GM19324 (cell line): ENCODE measurements around the gene STARD7.
"Not testable (repeated sequence)": the region's sequence is repeated elsewhere in the genome, so short reads cannot be mapped to it uniquely, and the experiment has no call there.

Experiments used
- ATAC-seq: cut with Tn5 transposase; IDR thresholded peaks from one replicate; pipeline ENCODE4 v1.9.1; 2021; ENCODE audit warnings: mild to moderate bottlenecking, moderate library complexity; ENCODE audit not compliant: unreplicated experiment, low FRiP score

STARD7 gene

DNA sequence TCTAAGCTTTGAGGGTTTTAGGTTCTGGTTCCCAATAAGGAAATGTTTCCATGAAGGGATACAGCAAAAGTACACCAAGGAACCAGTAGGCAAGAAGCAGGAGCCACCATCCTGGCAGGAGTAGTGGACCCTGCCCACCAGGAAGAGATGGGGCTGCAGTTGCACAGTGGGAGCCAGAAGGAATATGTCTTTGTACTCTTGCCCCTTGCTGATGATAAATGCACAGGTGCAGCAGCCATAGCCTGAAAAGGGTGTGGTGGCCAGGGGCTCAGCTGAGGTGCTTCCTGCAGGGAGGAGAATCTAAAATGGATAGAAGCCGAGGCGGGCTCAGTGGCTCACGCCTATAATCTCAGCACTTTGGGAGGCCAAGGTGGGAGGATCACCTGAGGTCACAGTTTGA is 29.6 kb upstream of the STARD7 start:
- ATAC-seq, result no peak

DNA sequence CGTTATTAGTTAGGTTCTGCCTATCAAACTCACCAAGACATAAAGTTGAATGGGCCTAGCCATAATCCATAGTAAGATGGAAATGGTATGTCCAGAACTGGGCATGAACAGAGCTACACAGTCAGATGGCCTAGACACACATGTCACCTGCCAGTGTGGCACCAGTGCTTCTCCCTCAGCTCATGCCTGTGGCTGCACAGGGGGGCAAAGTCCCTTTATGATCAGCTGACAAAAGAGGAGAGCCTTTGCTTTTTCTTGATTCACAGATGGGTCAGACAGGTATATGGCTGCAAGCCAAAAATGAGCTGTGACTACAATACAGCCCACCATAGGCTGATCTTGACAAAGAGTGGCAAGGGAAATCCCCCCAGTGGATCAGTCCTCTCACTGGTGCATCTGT is 28.3 kb upstream of the STARD7 start:
- ATAC-seq, result no peak

DNA sequence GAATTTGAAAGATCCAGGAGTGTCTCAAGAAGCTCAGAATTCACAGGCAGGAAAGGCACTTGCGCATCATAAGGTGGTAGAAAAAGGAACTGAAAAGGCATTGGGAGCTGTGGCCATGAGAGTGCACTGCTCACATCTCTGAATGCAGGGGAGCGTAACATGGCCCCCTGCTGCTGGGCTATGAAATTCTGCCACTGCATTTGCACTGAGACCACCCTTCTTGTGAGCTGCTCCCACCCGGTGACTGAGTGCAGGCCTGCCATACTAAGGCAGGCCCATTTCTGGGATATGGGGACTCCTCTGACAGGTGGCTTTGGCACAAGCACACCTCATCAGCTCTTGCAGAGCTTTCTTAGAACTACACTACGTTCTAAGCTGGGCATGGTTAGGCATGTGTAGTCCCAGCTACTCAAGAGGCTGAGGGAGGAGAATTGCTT is 25.3 kb upstream of the STARD7 start:
- ATAC-seq, result peak; percentile 89

DNA sequence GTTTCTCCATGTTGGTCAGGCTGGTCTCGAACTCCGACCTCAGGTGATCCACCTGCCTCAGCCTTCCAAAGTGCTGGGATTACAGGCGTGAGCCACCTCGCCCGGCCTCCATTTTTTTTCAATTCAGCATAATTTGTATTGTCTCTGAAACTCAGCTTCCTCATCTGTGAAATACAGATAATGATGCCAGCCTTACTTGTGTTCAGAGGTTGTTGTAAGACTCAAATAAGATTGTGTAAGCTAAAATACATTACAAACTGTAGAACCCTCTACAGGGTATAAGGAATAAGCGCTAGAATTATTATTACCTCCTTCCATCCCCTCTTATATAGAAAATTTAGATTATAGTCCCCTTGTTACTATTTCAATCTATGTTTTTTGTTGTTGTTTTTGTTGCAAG is 24.8 kb upstream of the STARD7 start:
- ATAC-seq, result no peak

DNA sequence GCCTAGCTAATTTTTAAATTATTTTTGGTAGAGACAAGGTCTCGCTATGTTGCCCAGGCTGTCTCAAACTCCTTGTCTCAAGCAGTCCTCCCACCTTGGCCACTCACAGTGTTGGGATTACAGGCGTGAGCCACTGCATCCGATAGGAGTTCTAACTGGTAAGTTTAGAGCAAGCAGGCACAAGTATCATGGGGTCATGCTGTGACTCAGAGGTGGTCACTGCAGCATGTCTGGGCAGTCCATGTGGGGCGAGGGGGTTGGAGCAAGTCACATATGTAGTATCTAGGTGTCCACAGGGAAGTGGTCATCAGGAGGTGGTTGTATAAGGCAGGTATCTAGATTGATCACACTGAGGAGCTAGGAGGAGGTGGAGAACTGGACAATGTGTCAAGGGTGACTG is 22.7 kb upstream of the STARD7 start:
- no peak for ATAC-seq

DNA sequence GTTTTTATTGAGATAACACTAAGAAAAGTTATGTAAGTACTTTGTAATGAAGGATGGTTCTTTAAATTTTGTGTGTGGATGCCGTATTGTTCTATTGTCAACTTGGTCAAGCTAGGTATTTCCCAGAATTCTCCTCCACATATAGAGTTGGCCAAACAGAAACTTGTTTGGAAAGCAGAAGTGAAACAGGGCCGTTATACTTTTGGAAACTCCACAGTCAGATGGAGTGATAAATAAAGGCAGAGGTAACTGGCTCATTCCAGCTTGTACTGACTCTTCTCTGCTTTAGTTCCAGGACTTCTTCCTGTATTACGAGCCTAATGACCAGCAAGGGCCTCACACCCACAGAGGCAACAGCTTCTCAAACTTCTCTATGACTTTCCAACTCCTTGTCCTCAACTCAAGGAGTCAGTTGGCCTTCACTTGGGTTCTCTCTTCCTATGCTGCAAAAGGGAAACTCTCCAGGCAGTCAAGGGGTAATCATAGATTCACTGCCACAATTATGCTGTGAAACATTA is 16.4 kb upstream of the STARD7 start:
- peak; percentile 56 for ATAC-seq

DNA sequence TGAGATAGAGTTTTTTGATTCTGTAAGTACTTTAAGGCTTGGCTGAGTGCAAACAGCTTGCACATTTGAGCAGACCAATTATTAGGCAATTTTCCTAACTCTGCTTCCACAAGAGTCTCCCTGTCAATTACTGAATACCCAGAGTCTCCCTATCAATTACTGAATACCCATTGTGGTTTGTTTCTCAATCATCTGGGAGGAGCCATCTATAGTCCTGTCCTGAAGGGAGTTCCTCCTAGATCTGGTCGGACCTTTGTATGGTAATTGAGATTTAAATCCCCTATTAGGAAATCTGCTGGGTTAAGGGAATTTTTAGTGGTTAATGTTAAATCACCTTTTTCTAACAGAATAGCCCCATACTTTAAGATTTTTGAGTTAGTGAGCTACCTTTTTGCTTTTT is 12.5 kb upstream of the STARD7 start:
- not testable (repeated sequence) for ATAC-seq

DNA sequence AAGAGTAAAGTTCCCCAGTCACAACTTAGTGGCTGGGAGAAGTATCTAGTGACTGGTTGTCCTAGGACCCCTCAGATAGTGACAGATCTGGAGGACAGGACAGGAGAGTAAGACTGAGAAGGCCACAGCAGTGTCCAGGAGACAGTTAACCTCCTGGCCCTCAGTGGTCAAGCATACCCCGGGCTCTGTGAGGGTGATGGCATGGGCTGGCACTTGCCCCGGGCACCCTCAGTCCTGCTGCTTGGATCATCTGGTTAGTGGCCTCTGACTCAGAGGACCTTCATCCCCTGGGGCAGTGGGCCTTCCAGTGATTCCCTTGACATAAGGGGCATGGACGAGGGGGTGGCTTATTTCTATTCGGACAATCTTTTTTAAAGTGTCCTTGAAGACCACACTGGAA is 11.3 kb upstream of the STARD7 start:
- not testable (repeated sequence) for ATAC-seq

DNA sequence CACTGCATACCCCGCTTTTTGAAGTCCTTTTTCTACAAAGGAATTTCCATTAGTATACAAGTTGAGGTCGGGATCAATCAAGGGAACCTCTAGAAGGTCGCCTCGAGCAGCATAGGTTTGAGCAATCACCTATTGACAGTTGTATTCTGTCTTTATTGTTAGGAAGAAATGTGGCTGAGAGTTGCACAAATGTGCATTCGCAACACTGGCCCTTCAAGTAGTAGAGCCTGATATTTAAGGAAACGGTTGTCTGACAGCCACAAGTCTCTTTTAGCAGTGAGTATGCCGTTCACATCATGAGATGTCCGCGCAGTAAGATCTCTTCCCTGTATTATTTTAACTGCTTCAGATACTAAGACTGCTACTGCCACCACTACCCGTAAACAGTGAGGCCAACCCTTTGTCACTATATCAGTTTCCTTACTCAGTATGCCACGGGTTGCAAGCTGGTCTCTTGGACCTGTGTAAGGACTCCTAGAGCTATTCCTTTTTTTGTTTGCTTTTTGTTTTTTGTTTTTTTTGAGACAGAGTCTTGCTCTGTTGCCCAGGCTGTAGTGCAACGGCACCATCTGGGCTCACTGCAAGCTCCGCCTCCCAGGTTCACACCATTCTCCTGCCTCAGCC is 10.0 kb upstream of the STARD7 start:
- ATAC-seq, result no peak

DNA sequence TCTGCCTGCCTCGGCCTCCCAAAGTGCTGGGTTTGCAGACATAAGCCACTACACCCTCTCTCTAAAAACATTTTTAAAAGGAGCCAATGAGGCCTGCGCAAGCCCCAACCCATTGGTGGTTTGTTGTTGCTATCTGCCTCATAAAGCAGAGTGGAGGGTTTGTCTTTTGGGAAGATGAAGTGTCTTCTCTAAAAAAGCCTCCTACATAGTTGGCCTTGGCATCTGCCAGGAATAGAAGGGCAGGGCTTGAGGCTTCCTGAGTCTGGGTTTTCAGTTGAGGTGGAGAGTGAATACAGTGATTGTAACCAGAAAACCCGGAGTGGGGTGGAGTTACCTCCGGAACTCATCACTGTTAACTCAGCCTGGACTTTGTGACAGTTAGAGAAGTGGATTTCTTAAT is 5.9 kb upstream of the STARD7 start:
- ATAC-seq, result no peak

DNA sequence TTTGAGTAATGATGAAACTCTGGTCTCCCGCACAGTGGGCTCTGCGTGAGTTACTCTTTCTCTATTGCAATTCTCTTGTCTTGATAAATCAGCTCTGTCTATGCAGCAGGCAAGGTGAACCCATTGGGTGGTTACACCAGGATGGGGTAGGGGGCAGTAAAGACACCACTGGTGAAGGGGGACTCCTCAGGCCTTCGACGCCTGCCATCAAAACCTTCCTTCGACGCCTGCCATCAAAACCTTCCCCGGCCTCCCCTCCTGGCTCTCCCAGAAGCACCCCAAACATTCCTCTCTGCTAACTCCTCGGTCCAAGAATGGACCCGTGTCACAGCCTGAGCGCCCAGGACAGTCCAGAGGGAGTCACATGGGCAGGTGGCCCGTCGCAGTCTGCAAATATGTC is 4.8 kb upstream of the STARD7 start:
- no peak for ATAC-seq

DNA sequence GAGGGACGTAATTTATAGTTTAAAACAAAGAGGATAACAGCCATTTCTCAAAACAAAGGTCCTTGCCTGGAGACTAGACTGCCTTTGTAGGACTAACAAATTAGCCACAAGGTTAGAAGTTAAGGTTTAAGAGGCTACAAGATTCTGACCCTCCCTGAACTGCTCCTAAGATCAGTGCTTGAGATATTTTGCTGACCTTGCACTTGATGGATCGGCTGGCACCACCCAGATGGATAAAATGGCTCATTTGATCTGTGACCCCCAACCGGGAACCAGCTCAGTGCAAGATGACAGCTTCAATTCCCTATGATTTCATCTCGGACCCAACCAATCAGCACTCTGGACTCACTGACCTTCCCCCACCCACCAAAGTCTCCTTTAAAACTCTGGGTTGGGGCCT is 3.7 kb upstream of the STARD7 start:
- no peak for ATAC-seq

DNA sequence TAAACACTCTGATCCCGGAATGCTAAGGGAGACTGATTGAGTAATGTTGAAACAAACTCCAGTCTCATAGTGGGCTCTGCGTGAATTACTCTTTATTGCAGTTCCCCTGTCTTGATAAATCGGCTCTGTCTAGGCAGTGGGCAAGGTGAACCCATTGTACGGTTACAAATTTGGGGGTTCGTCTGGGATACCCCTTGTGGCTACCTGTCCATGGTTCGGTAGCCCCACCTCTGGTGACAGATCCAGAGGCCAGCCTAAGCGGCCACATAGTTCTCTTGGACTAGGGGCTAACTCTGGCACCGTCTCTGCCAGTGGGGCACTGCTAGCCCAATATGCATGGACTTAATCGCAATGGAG is 1.1 kb upstream of the STARD7 start:
- ATAC-seq, result no peak

DNA sequence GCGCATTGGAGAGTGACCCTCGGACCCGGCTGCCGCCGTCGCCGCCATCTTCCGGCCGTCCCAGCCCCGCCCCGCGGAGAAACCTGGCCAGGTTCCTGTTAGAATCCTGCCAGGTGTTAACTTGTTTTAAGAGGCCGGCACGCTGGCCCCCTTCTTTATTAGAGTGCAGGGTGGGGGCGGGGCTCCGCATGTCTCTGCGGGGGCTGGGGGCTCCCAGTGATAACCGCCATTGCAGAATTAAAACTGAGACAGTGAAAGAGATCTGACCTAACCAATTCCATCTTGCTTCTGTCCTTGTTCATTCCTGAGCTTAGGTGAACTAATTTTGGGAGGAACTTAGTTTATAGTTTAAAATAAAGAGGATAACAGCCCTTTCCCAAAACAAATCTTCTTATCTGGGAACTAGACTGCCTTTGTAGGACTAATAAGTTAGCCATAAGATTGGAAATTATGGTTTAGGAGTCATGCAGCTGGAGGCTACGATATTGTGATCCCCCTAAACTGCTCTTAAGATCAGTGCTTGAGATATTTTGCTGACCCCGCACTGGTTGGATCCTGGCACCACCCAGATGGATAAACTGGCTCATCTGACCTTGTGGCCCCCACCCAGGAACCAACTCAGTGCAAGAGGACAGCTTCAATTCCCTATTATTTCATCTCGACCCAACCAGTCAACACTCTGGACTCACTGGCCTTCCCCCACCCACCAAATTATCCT is 543 bp upstream of the STARD7 start:
- no peak for ATAC-seq

DNA sequence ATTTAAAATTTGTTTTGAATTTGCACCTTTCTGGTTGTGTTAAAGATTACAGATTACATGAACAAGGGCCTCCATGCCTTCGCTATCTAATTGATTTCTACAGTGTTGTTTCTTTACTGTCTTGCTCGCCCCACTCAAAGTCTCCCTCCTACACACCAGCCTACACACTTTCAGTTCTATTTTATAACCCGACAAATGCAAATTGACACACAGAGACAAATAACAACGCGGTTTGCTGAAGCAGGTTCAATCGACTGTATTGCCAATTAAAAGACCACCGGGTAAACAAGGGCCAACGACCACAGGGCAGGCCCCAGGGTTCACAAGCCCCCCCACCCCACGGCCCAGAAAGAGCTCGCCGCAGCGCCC is 869 bp downstream of the STARD7 start:
- peak; percentile 5 for ATAC-seq

DNA sequence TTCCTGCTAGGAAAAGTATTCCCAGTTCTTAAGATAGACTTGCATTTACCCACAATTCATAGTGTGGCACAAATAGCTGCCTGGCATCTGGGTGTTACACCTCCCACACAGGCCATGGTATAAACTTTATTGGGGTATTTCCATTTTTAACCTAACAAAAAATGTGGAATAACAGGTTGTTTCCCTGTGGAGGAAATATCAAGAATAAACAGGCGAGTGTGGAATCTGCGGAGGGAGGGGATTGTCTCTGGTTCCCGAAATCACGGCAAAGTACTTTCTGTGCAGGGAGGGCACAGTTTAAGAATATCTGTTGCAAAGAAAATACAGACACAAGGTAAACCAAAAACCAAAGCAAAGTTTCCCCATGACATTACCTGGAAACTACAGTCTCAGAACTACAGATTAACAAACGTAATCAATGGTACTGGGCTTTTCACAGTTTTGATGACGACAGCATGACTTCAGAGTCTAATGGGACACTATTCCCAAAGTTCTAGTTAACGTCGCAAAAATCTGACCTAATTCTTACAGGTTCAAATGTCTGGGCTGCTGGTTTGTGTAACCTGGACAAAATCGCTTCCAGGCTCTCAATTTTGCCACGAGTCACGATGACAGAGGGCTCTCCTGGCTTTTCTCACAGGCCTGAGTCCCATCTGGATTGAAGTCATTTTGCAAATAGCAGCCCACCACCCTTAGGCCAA is 1.4 kb downstream of the STARD7 start:
- ATAC-seq, result no peak

DNA sequence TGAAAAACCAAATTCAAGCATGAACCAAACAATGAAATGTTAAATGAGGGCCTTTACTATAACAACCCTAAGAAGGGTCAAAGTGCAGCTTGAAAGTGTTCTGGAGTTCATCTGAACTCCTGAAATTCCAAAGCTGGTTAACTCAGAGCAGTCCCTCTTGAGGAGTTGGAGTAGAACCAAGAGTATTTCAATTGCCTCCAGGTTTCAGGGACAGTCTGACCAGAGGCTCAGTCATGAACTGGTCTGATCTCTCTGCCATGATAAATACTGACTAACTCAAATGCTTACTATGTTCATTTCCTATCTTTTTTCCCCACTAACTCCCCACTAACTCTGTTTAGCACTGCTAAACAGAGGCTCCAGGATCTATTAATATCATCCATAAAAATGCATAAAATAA is 2.7 kb downstream of the STARD7 start:
- ATAC-seq, result no peak

DNA sequence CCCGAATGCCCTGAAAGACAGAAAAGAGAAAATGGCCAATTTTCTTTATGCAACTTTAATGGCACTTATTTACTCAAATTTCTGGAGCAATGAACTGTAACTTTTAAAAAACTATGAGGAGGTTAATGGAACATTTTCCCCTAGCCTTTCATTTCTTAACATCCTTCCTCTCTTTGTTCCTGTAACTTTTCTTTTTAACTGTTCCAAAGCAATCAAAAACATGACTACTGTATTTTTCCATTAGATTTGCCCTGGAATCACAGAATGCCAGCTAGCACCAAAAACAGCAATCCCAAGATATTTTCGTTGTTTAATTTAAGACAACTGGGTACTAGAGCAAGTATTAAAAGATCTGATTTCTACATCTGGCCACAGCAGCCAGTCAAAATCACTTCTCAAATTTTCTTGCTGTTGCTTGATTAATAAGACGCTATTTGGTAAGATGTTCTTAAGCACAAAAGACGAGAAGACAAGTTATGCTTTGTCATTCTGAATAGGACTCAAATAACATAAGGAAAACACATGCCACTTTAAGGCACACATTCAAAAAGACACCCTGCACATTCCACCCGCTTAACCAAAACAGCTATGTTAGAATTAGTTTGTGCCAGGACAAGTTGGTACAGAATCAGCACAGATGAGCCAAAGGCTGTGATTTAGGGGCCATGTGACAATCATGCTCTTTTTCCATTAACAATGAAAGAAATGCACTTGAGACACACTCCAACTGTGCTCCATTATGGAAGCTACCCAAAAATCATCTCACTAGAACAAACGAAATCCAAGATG is 3.6 kb downstream of the STARD7 start:
- ATAC-seq, result no peak

DNA sequence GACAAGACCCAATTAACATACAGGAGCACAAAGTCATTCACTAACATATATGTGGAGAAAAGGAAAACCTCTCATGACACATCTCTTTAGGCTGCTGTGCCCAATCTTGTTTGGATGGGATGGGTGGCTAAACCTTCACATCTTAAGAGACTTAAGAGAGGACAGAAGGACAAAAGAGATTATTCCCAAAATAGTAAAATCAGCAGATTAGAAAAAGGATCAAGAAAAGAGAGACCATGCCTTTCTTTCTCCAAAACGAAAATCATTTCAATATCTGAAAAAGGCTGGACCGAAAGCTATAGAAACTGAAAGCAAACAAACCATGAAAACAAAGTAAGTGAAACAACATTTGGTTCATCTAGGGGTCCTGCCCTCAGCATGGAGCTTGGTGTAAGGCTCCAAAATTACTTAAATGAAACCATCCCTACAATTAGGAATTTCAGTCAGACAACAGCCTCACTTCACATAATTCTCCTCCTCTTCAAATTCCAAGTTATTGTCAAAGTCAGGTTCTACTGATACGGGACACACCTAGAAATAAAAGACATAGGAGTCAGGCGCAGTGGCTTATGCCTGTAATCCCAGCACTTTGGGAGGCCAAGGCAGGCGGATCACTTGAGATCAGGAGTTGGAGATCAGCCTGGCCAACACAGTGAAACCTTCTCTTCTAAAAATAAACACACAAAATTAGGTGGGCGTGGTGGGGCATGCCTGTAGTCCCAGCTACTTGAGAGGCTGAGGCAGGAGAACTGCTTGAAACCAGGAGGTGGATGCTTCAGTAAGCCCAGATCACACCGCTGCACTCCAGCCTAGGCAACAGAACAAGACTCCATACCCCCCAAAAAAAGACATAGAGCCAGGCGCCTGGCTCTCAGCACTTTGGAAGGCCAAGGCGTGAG is 5.2 kb downstream of the STARD7 start:
- ATAC-seq, result no peak
